Endodermal cell (in vitro differentiated cells): ENCODE results near the gene ANKFN1. TPM values are rescaled to one million over a fixed set of nuclear protein-coding genes. Genes with fewer than 3 reads are reported as not detected.

ENCODE experiments used
- DNase-seq: peaks from one replicate; pipeline ENCODE4 v3.0.0-alpha.2; 2017
- H3K27ac ChIP-seq: 2 replicates; pipeline ENCODE4 v1.5.1; 2013; ENCODE audit warnings: mild to moderate bottlenecking, low read depth, low read length, moderate library complexity
- H3K27me3 ChIP-seq: 2 replicates; pipeline ENCODE4 v1.6.1; 2013; ENCODE audit warnings: mild to moderate bottlenecking, low read length, moderate library complexity; ENCODE audit not compliant: insufficient read depth, control insufficient read depth, poor library complexity, severe bottlenecking
- H3K36me3 ChIP-seq: 2 replicates; pipeline ENCODE4 v1.7.0; 2013; ENCODE audit warnings: mild to moderate bottlenecking, low read length, moderate library complexity; ENCODE audit not compliant: control insufficient read depth, insufficient read depth
- H3K4me1 ChIP-seq: one replicate; pipeline ENCODE4 v1.7.0; 2013; ENCODE audit warnings: low read length; ENCODE audit not compliant: control insufficient read depth, insufficient read depth
- H3K4me3 ChIP-seq: 2 replicates; pipeline ENCODE4 v1.5.1; 2013; ENCODE audit warnings: mild to moderate bottlenecking, low read length, moderate library complexity
- H3K9ac ChIP-seq: 2 replicates; pipeline ENCODE4 v1.6.1; 2013; ENCODE audit warnings: mild to moderate bottlenecking, low read length, moderate library complexity; ENCODE audit not compliant: poor library complexity, severe bottlenecking; ENCODE audit errors: extremely low read depth
- H3K9me3 ChIP-seq: 2 replicates; pipeline ENCODE4 v1.6.1; 2013; ENCODE audit warnings: mild to moderate bottlenecking, low read length, moderate library complexity; ENCODE audit not compliant: control insufficient read depth
- H3K27ac Mint-ChIP-seq: 2 replicates; pipeline ENCODE4 v1.8.0; 2020; ENCODE audit warnings: mixed read lengths
- H3K27me3 Mint-ChIP-seq: 2 replicates; pipeline ENCODE4 v1.8.0; 2021; ENCODE audit warnings: mild to moderate bottlenecking, mixed read lengths; ENCODE audit not compliant: insufficient read depth
- H3K36me3 Mint-ChIP-seq: 2 replicates; pipeline ENCODE4 v1.8.0; 2020; ENCODE audit warnings: low read depth, mixed read lengths
- H3K4me1 Mint-ChIP-seq: 2 replicates; pipeline ENCODE4 v1.8.0; 2020; ENCODE audit warnings: mixed read lengths
- H3K4me3 Mint-ChIP-seq: 2 replicates; pipeline ENCODE4 v1.8.0; 2020; ENCODE audit warnings: mild to moderate bottlenecking, moderate library complexity, mixed read lengths
- H3K9me3 Mint-ChIP-seq: 2 replicates; pipeline ENCODE4 v1.8.0; 2020; ENCODE audit warnings: mild to moderate bottlenecking, mixed read lengths
- WGBS, 2 experiments: methylation state at CpG; one replicate each; pipeline versions ENCODE4 v1.1.5 to v1.1.7; 2013; ENCODE audit warnings: missing lambda C conversion rate in 2 of 2, mixed read lengths in 1 of 2; ENCODE audit not compliant: insufficient coverage in 1 of 2, insufficient read length in 1 of 2; 5-methylcytosine and 5-hydroxymethylcytosine counted together
- total RNA-seq, 2 donors: library from RNA; stranded (reverse); fragmentation: NEBNext Ultra II Directional in 1 of 2; extraction: Animal tissue kit (Norgen Biotek cat#: 25700) in 1 of 2; gene quantifications; 2 replicates in 1 of 2; 3 replicates in 1 of 2; pipeline ENCODE4 v1.2.1, GENCODE V29; 2021
- TF ChIP-seq, protein P1 (sequence below): fragments of 200-600 bp; sonication (generic); conservative IDR thresholded peaks from 2 replicates; pipeline ENCODE4 v1.5.0; 2021; ENCODE audit warnings: antibody characterized with exemption, mild to moderate bottlenecking

The ANKFN1 gene
- total RNA-seq, 2 donors from 2014 or later: not detected

- no peak overlapping the region for H3K27ac ChIP-seq
- DNase-seq: no peak
- no peak overlapping the region for H3K4me3 Mint-ChIP-seq
- no peak overlapping the region for H3K9ac ChIP-seq
- no peak overlapping the region for H3K27ac Mint-ChIP-seq
- no peaks in the 10 kb centered on the region for H3K9me3 ChIP-seq
- no peaks in the 10 kb centered on the region for H3K9me3 Mint-ChIP-seq
- H3K27me3 Mint-ChIP-seq: no peaks in the 10 kb centered on the region
- H3K27me3 ChIP-seq: no peaks in the 10 kb centered on the region
- no peaks in the 10 kb centered on the region for H3K4me1 Mint-ChIP-seq
- H3K36me3 Mint-ChIP-seq: no peaks in the 10 kb centered on the region
- peaks cover 4% of the 10 kb centered on the region for H3K4me1 ChIP-seq
- H3K36me3 ChIP-seq: no peaks in the 10 kb centered on the region
- no peak overlapping the region for H3K4me3 ChIP-seq
- TF ChIP-seq, protein P1, sequence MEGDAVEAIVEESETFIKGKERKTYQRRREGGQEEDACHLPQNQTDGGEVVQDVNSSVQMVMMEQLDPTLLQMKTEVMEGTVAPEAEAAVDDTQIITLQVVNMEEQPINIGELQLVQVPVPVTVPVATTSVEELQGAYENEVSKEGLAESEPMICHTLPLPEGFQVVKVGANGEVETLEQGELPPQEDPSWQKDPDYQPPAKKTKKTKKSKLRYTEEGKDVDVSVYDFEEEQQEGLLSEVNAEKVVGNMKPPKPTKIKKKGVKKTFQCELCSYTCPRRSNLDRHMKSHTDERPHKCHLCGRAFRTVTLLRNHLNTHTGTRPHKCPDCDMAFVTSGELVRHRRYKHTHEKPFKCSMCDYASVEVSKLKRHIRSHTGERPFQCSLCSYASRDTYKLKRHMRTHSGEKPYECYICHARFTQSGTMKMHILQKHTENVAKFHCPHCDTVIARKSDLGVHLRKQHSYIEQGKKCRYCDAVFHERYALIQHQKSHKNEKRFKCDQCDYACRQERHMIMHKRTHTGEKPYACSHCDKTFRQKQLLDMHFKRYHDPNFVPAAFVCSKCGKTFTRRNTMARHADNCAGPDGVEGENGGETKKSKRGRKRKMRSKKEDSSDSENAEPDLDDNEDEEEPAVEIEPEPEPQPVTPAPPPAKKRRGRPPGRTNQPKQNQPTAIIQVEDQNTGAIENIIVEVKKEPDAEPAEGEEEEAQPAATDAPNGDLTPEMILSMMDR: no peak
- WGBS, 2 experiments: 80% methylated on average over 3 of the region's 3 CpGs; no CpG with 5 or more reads in 1 of the 2 experiments
These were observed 160.8 kb downstream of the ANKFN1 start for GRCh38 chr17:56314026-56314425.

- Histone ChIP-seq H3K4me3 (no peak overlapping the region), H3K4me1 (peaks cover 9% of the 10 kb centered on the region), H3K9me3 (no peaks in the 10 kb centered on the region), H3K9ac (no peak overlapping the region), H3K36me3 (no peaks in the 10 kb centered on the region), H3K27me3 (no peaks in the 10 kb centered on the region), H3K27ac (no peak overlapping the region)
- Mint-ChIP-seq H3K4me3 (no peak overlapping the region), H3K27me3 (no peaks in the 10 kb centered on the region), H3K4me1 (no peaks in the 10 kb centered on the region), H3K36me3 (no peaks in the 10 kb centered on the region), H3K9me3 (no peaks in the 10 kb centered on the region), H3K27ac (no peak overlapping the region)
- 77 to 84% methylated on average over 3 to 4 of the region's 4 CpGs for WGBS, 2 experiments
- DNase-seq: no peak
- TF ChIP-seq, protein P1: no peak
These were observed 161.8 kb downstream of the ANKFN1 start for GRCh38 chr17:56314984-56315602.

DNA sequence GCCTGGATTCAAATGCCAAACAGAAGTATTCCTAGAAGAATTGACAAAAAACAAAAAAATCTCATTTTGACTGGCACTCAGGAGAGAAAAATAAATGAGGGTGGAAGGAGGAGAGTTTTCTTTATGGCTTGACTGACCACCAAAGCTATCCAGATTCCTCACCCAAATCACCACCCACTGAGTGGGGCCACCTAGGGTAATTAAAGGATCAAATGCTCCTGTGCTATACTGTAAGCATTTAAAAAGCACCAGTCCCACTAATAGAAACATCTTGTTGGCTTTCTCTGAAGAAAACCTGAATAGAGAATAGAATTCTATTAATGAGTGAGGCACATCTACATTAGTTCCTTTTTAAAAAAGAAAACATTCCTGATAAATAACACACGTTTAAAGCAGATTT lies 163.3 kb downstream of the ANKFN1 start:
- TF ChIP-seq, protein P1: no peak
- Mint-ChIP-seq H3K4me3 (no peak overlapping the region), H3K27ac (no peak overlapping the region), H3K4me1 (peaks cover 11% of the 10 kb centered on the region), H3K27me3 (no peaks in the 10 kb centered on the region), H3K36me3 (no peaks in the 10 kb centered on the region), H3K9me3 (no peaks in the 10 kb centered on the region)
- 75% methylated on average over 1 of the region's 1 CpG; no CpG with 5 or more reads in 1 of the 2 experiments for WGBS, 2 experiments
- H3K4me1 ChIP-seq: peaks cover 12% of the 10 kb centered on the region
- no peaks in the 10 kb centered on the region for H3K9me3 ChIP-seq
- H3K27ac ChIP-seq: no peak overlapping the region
- no peak overlapping the region for H3K4me3 ChIP-seq
- no peaks in the 10 kb centered on the region for H3K36me3 ChIP-seq
- no peak overlapping the region for H3K9ac ChIP-seq
- no peaks in the 10 kb centered on the region for H3K27me3 ChIP-seq
- DNase-seq: peak; percentile 29
